SJSA1 (cell line): ENCODE measurements around the gene SHROOM3. TPM values are rescaled to one million over a fixed set of nuclear protein-coding genes. Genes with fewer than 3 reads are reported as not detected.

Source experiments
- DNase-seq, 2 experiments: peaks; one replicate each; pipeline ENCODE4 v3.0.0-alpha.2; 2015 to 2020; ENCODE audit warnings: low spot score in 2 of 2, low read depth in 1 of 2
- H3K27ac ChIP-seq: fragments of 250-450 bp; sonication (Bioruptor Pico); 2 replicates; pipeline ENCODE4 v1.5.1; 2020; ENCODE audit warnings: mild to moderate bottlenecking, moderate library complexity
- H3K27me3 ChIP-seq: fragments of 250-450 bp; sonication (Bioruptor Pico); replicated peaks from 2 replicates; pipeline ENCODE4 v1.5.1; 2020; ENCODE audit warnings: mild to moderate bottlenecking, moderate library complexity
- H3K36me3 ChIP-seq: fragments of 250-450 bp; sonication (Bioruptor Pico); 2 replicates; pipeline ENCODE4 v1.5.1; 2020; ENCODE audit warnings: mild to moderate bottlenecking
- H3K4me1 ChIP-seq: fragments of 250-450 bp; sonication (Bioruptor Pico); replicated peaks from 2 replicates; pipeline ENCODE4 v1.6.1; 2021; ENCODE audit warnings: mild to moderate bottlenecking
- H3K4me3 ChIP-seq: fragments of 250-450 bp; sonication (Bioruptor Pico); 2 replicates; pipeline ENCODE4 v1.5.1; 2020; ENCODE audit warnings: mild to moderate bottlenecking
- H3K9me3 ChIP-seq: fragments of 250-450 bp; sonication (Bioruptor Pico); replicated peaks from 2 replicates; pipeline ENCODE4 v1.5.1; 2020; ENCODE audit warnings: mild to moderate bottlenecking
- total RNA-seq: library from RNA; depleted of rRNA; stranded (reverse); fragments of >200 nt; shearing (Covaris generic); gene quantifications from 2 replicates; pipeline ENCODE4 v1.2.3, GENCODE V29; 2014

Gene SHROOM3
- total RNA-seq, 1 experiment from 2014 or later, result 18.7 TPM

GRCh38 chr4:76582074-76582816, 147.2 kb downstream of the SHROOM3 start:
- Histone ChIP-seq H3K27me3 (no peaks in the 10 kb centered on the region), H3K9me3 (no peaks in the 10 kb centered on the region), H3K4me1 (peaks cover 6% of the 10 kb centered on the region; the same call in 1 of the 2 replicates), H3K27ac (no peak overlapping the region), H3K36me3 (no peaks in the 10 kb centered on the region), H3K4me3 (no peak overlapping the region)
- DNase-seq, result no peak

GRCh38 chr4:76582817-76583087, 147.7 kb downstream of the SHROOM3 start:
- no peak overlapping the region for H3K4me3 ChIP-seq
- no peaks in the 10 kb centered on the region for H3K9me3 ChIP-seq
- no peaks in the 10 kb centered on the region for H3K36me3 ChIP-seq
- H3K27ac ChIP-seq, result no peak overlapping the region
- DNase-seq, result no peak
- peaks cover 6% of the 10 kb centered on the region for H3K4me1 ChIP-seq
- H3K27me3 ChIP-seq, result no peaks in the 10 kb centered on the region

GRCh38 chr4:76584241-76585152, 149.5 kb downstream of the SHROOM3 start:
- Histone ChIP-seq H3K27ac (no peak overlapping the region), H3K27me3 (no peaks in the 10 kb centered on the region), H3K36me3 (no peaks in the 10 kb centered on the region), H3K9me3 (no peaks in the 10 kb centered on the region), H3K4me3 (no peak overlapping the region), H3K4me1 (peaks cover 23% of the 10 kb centered on the region)
- no peak for DNase-seq

DNA sequence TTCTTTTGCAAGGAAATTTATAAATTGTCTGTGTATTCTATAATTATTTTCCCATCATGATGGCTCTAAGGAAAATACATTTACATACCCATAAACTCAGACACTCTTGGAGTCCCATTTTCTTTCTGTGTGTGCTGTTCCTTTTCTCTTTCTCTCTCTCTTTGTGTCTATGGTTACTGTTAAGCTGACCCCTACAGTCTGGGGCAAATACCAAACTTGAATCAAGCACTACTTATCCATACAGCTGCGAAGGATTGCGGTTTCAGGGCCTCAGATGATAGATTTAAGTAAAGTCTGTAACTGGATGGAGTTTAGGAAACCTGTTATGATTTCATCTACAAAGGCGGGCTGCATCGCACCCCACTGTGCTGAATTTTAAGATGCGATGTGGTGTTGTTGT, 150.2 kb downstream of the SHROOM3 start:
- H3K4me3 ChIP-seq, result no peak overlapping the region
- H3K9me3 ChIP-seq, result no peaks in the 10 kb centered on the region
- no peak for DNase-seq
- H3K36me3 ChIP-seq, result no peaks in the 10 kb centered on the region
- H3K27ac ChIP-seq, result no peak overlapping the region
- H3K4me1 ChIP-seq, result peaks cover 30% of the 10 kb centered on the region
- no peaks in the 10 kb centered on the region for H3K27me3 ChIP-seq

- H3K36me3 ChIP-seq, result no peaks in the 10 kb centered on the region
- no peak for DNase-seq
- peaks cover 36% of the 10 kb centered on the region for H3K4me1 ChIP-seq
- no peaks in the 10 kb centered on the region for H3K9me3 ChIP-seq
- no peak overlapping the region for H3K27ac ChIP-seq
- no peak overlapping the region for H3K4me3 ChIP-seq
- no peaks in the 10 kb centered on the region for H3K27me3 ChIP-seq
These were observed 150.9 kb downstream of the SHROOM3 start for GRCh38 chr4:76585897-76586360.

GRCh38 chr4:76588274-76588673, 153.2 kb downstream of the SHROOM3 start:
- no peaks in the 10 kb centered on the region for H3K9me3 ChIP-seq
- no peak for DNase-seq

DNA sequence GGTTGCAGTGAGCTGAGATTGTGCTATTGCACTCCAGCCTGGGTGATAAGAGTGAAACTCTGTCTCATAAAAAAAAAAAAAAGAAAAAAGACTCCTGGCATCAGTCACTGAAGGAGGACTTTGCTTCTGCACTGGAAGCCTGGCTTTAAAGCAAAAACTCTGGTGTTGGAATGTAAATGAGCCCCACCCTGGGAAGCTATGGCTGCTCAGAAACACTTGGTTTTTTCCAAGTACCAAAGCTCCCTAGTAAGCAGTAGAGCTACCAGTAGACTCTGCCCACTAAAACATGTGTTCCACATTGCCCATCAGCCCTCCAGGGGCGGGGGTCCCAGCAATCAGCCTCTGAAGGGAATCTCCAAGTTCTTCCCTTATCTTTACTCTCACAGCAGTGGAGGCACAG, 154.4 kb downstream of the SHROOM3 start:
- Histone ChIP-seq H3K4me1 (peaks cover 50% of the 10 kb centered on the region), H3K4me3 (no peak overlapping the region)

More at GRCh38 chr4:76588274-76588673, 153.2 kb downstream of the SHROOM3 start:
- Histone ChIP-seq H3K4me3 (no peak overlapping the region), H3K27ac (peak overlapping the region; percentile 100), H3K27me3 (no peaks in the 10 kb centered on the region), H3K36me3 (no peaks in the 10 kb centered on the region), H3K4me1 (peaks cover 46% of the 10 kb centered on the region)

GRCh38 chr4:76589872-76590797, 155.1 kb downstream of the SHROOM3 start:
- H3K4me1 ChIP-seq, result peaks cover 50% of the 10 kb centered on the region
- H3K9me3 ChIP-seq, result no peaks in the 10 kb centered on the region
- DNase-seq, result peak; percentile 95 to 96
- H3K27ac ChIP-seq, result peak overlapping the region; percentile 100
- H3K36me3 ChIP-seq, result no peaks in the 10 kb centered on the region
- H3K4me3 ChIP-seq, result no peak overlapping the region
- no peaks in the 10 kb centered on the region for H3K27me3 ChIP-seq

More for the DNA sequence above, 154.4 kb downstream of the SHROOM3 start:
- Histone ChIP-seq H3K9me3 (no peaks in the 10 kb centered on the region), H3K36me3 (no peaks in the 10 kb centered on the region), H3K27ac (peak overlapping the region; percentile 100), H3K27me3 (no peaks in the 10 kb centered on the region)
- DNase-seq, result peak in 1 of 2 experiments; percentile 61

DNA sequence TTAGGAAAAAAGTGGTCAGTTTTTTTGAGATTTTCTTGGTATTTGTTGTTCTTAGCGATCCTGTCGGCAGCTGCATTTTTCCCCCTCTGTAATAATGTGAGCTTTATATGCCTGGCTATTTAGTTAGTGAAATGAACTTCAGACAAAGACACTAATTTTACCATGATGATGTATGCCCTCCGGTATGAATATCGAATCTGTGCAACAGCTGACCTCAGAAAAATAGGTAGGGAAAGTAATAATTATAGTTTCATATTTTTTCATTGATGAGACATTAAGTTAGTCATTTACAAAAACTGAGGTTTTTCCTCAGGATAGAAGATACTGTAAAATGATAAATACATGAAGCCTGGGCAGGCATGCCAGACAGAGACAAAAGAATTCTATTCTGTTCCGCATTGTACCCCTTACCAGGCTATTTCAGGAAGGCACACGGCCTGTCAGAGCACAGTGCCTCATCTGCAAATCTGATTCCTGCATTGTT, 155.8 kb downstream of the SHROOM3 start:
- Histone ChIP-seq H3K4me1 (peaks cover 50% of the 10 kb centered on the region), H3K36me3 (no peaks in the 10 kb centered on the region), H3K9me3 (no peaks in the 10 kb centered on the region), H3K27me3 (no peaks in the 10 kb centered on the region), H3K27ac (peak overlapping the region; percentile 100), H3K4me3 (no peak overlapping the region)
- DNase-seq, result peak in 1 of 2 experiments; percentile 89

DNA sequence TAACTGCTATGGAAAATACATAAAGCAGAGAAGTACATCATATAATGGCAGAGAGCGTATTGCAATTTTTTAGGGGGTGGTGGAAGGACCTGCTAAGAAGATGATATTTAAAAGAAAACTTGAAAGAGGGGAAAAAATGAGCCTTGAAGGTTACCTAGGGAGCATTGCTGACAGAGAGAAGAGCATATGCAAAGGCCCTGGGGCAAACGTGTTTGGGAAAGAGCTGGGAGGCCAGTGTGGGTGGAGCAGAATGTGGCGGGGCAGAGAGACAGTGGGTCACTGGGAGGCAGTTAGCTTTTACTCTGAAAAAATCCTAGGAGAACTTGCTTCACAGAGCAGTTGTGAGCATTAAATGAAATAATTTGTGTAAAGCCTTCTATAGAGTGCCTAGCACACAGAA, 157.0 kb downstream of the SHROOM3 start:
- Histone ChIP-seq H3K27ac (peak overlapping the region; percentile 100), H3K9me3 (no peaks in the 10 kb centered on the region), H3K4me3 (no peak overlapping the region), H3K36me3 (no peaks in the 10 kb centered on the region), H3K27me3 (no peaks in the 10 kb centered on the region), H3K4me1 (peaks cover 50% of the 10 kb centered on the region)
- DNase-seq, result no peak

DNA sequence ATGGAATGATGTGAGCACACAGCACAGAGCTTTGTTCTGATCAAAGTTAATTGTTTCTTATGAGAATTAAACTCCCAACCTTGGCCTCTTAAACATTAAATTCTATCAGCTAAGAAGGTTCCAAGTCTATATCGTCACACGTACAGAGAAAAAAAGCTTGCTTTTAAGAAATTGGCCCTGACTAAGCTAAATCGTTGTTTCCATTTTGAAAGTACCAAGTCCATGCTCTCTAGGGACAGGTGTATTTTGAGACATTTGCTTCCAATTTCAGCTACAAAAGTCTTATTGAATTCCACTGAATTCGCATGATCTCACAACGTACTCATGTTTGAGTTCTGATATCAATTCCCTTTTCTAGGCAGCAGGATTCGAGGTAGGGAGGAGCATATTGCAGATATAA, 157.4 kb downstream of the SHROOM3 start:
- Histone ChIP-seq H3K27ac (no peak overlapping the region), H3K27me3 (no peaks in the 10 kb centered on the region), H3K4me3 (no peak overlapping the region), H3K9me3 (no peaks in the 10 kb centered on the region), H3K36me3 (no peaks in the 10 kb centered on the region), H3K4me1 (peaks cover 50% of the 10 kb centered on the region)
- DNase-seq, result no peak

DNA sequence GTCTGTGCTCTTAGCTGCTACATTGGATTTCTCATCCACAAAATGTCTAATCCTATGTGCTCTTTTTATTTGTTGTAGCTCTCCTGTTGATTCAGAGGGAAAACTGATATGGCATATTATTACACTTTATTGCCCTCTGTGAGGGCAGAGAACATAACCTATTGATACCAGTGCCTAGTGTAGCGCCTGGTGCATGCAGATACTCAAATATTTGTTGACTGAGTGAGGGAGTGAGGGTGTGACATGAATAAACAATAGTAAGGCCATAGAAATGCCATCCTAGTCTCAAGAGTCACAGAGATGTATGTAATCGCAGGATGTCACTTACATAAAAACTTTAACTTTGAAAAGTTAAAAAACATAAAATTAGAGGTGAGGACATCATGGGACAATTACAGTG, 159.1 kb downstream of the SHROOM3 start:
- H3K9me3 ChIP-seq, result no peaks in the 10 kb centered on the region
- H3K36me3 ChIP-seq, result no peaks in the 10 kb centered on the region
- H3K4me3 ChIP-seq, result no peak overlapping the region
- H3K4me1 ChIP-seq, result peaks cover 36% of the 10 kb centered on the region
- H3K27ac ChIP-seq, result no peak overlapping the region
- no peaks in the 10 kb centered on the region for H3K27me3 ChIP-seq
- DNase-seq, result no peak

DNA sequence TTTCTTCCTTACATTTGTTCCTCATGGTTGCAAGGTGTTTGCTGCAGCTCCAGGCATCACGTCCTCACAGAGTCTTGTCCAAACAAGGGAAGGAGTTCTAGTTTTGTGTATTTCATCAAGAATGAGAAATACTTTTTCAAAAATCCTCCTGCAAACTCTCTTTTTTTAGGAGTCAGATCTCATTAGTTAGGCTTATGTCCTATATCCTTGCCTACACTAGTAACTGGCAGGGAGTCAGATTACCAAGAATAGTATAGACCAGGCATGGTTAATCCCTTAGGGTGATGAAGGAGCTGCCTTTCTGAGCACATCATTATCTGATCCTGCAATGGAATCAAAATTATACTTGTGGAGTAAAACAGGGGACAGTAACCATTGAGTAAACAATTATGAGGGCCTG, 160.4 kb downstream of the SHROOM3 start:
- no peak overlapping the region for H3K27ac ChIP-seq

More for the DNA sequence above, 160.4 kb downstream of the SHROOM3 start:
- DNase-seq, result no peak
- Histone ChIP-seq H3K27me3 (no peaks in the 10 kb centered on the region), H3K9me3 (no peaks in the 10 kb centered on the region), H3K36me3 (no peaks in the 10 kb centered on the region), H3K4me1 (peaks cover 25% of the 10 kb centered on the region), H3K4me3 (no peak overlapping the region)
